ENCODE measurements around the gene KRT5. TPM values are rescaled to one million over a fixed set of nuclear protein-coding genes. Genes with fewer than 3 reads are reported as not detected.
A peak's percentile ranks its signal among the peaks of the same experiment; 100 is the strongest.
"Not testable (repeated sequence)": the region's sequence is repeated elsewhere in the genome, so short reads cannot be mapped to it uniquely, and the experiment has no call there.

KRT5 gene
- total RNA-seq, 1 donor from 2014 or later = 13.0 TPM

DNA sequence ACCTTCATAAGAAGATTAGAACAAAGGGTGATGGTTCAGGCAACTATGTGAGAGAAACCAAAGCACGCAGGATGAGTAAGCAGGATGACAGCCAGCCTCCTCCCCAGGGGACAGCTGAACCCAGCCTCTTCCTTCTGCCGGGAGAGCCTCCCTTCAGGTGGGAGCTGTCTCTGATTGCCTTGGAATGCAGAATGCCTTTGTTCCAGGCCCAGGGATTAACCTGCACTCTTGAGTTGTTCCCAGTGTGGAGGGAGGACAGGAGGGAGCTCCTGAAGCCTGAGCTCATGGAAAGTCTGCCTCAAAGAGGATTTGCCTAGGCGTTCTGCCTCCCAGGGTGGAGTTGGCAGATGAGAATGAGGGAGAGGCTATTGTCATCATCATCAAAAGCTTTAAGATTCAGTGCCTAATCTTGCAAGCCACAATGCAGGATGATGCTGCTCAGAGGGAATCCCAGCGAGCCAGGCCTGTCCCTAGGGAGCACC is 23.6 kb downstream of the KRT5 start:
- Mint-ChIP-seq H3K36me3 (no peaks in the 10 kb centered on the region), H3K4me1 (ENCODE audit: unreplicated experiment) (peaks cover 8% of the 10 kb centered on the region), H3K9me3 (peaks cover 4% of the 10 kb centered on the region), H3K27ac (peak overlapping the region; percentile 68), H3K4me3 (no peak overlapping the region), H3K27me3 (peaks cover 30% of the 10 kb centered on the region)
- TF ChIP-seq, protein P1, sequence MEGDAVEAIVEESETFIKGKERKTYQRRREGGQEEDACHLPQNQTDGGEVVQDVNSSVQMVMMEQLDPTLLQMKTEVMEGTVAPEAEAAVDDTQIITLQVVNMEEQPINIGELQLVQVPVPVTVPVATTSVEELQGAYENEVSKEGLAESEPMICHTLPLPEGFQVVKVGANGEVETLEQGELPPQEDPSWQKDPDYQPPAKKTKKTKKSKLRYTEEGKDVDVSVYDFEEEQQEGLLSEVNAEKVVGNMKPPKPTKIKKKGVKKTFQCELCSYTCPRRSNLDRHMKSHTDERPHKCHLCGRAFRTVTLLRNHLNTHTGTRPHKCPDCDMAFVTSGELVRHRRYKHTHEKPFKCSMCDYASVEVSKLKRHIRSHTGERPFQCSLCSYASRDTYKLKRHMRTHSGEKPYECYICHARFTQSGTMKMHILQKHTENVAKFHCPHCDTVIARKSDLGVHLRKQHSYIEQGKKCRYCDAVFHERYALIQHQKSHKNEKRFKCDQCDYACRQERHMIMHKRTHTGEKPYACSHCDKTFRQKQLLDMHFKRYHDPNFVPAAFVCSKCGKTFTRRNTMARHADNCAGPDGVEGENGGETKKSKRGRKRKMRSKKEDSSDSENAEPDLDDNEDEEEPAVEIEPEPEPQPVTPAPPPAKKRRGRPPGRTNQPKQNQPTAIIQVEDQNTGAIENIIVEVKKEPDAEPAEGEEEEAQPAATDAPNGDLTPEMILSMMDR (conservative IDR thresholded peaks at IDR 0.05) = no peak
- DNase-seq (ENCODE audit: extremely low spot score, unreplicated experiment) = no peak

DNA sequence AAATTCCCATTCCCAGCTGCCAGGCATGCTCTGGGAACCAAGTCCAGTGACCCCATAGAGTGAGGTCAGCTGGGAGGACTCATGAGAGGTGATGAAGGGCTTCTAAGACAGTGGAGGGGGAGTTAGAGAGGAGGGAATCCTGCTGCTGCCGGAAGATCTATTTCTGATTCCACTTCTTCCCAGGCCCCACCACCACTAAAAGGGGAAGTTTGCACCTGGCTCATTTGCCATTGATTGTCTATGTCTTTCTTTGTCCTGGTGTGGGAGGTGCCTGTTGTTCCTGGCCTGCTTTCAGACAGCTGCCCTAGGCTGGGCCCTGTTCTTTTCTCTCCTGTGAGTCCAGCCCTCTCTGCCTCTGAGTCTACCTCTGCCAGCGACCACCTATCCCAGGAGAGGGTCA is 24.1 kb downstream of the KRT5 start:
- H3K4me1 Mint-ChIP-seq (ENCODE audit: unreplicated experiment) = peaks cover 8% of the 10 kb centered on the region
- peaks cover 4% of the 10 kb centered on the region for H3K9me3 Mint-ChIP-seq
- peak overlapping the region; percentile 68 for H3K27ac Mint-ChIP-seq
- no peak overlapping the region for H3K4me3 Mint-ChIP-seq
- TF ChIP-seq, protein P1 (conservative IDR thresholded peaks at IDR 0.05) = no peak
- no peak for DNase-seq (ENCODE audit: extremely low spot score, unreplicated experiment)
- H3K36me3 Mint-ChIP-seq = no peaks in the 10 kb centered on the region
- H3K27me3 Mint-ChIP-seq = peaks cover 36% of the 10 kb centered on the region

DNA sequence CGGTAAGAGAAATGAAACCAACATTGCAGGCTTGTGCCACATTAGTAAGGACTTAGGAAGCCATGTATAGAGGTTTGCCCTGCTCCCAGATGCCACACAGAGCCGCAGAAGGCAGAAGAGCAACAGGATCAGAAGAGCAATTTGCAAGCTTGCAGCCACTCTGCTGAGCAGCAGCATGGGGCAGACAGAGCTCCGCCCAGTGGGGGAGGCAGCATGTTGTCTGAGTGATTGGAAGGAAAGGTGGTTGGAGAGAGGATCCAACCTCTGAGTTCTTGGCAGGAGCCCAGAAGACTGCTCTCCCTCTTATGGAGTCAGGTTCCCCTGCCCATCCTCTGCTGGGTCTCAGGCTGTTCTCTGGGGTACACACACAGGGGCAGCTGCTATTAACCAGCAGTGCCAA is 24.8 kb downstream of the KRT5 start:
- TF ChIP-seq, protein P1 (conservative IDR thresholded peaks at IDR 0.05) = no peak
- peaks cover 39% of the 10 kb centered on the region for H3K27me3 Mint-ChIP-seq
- DNase-seq (ENCODE audit: extremely low spot score, unreplicated experiment) = no peak
- H3K4me1 Mint-ChIP-seq (ENCODE audit: unreplicated experiment) = peaks cover 8% of the 10 kb centered on the region
- H3K4me3 Mint-ChIP-seq = no peak overlapping the region
- no peaks in the 10 kb centered on the region for H3K36me3 Mint-ChIP-seq
- no peak overlapping the region for H3K27ac Mint-ChIP-seq
- no peaks in the 10 kb centered on the region for H3K9me3 Mint-ChIP-seq

DNA sequence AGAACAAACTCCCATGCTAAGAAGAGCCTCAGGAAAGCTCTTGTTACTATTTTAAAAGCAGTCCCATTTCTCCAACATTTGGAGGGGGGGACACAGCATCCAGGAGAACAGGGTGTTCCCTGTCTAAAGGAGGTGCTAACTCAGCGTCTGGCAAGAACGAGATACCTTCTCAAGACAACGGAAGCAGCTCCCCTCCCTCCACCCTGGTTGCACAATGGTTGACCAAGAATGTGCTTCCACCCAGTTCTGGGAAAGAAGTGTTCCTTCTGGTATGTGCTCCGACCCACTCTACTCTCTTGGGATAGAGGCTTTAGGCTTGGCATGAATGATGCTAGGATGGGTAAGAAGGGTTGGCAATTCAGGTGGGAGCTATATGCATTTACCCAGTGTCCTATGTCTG is 25.7 kb downstream of the KRT5 start:
- Mint-ChIP-seq H3K4me3 (no peak overlapping the region), H3K9me3 (no peaks in the 10 kb centered on the region), H3K36me3 (no peaks in the 10 kb centered on the region), H3K27me3 (peaks cover 46% of the 10 kb centered on the region), H3K4me1 (ENCODE audit: unreplicated experiment) (peaks cover 8% of the 10 kb centered on the region), H3K27ac (no peak overlapping the region)
- TF ChIP-seq, protein P1 (conservative IDR thresholded peaks at IDR 0.05) = no peak
- DNase-seq (ENCODE audit: extremely low spot score, unreplicated experiment) = no peak

DNA sequence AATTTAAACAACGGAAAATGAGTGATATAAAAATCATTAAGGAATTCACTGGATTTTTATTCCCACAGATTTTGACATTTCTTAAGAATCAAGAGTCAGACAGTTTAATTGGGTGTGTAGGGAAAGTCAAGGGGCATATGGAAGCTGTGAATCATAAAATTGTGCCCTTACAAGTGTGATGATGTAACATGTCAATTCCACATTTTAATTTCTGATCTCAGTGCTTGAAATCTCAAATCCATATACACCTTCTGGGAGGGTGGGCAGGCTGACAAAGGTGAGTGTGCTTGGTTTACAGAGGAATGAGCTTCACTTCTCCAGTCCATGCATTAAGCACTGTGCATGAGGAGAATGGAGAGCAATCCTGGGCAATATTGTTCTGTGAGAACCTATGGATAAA is 26.1 kb downstream of the KRT5 start:
- Mint-ChIP-seq H3K27me3 (peaks cover 46% of the 10 kb centered on the region), H3K36me3 (no peaks in the 10 kb centered on the region), H3K4me1 (ENCODE audit: unreplicated experiment) (peaks cover 8% of the 10 kb centered on the region), H3K27ac (no peak overlapping the region), H3K4me3 (no peak overlapping the region), H3K9me3 (no peaks in the 10 kb centered on the region)
- TF ChIP-seq, protein P1 (conservative IDR thresholded peaks at IDR 0.05) = no peak
- DNase-seq (ENCODE audit: extremely low spot score, unreplicated experiment) = no peak

DNA sequence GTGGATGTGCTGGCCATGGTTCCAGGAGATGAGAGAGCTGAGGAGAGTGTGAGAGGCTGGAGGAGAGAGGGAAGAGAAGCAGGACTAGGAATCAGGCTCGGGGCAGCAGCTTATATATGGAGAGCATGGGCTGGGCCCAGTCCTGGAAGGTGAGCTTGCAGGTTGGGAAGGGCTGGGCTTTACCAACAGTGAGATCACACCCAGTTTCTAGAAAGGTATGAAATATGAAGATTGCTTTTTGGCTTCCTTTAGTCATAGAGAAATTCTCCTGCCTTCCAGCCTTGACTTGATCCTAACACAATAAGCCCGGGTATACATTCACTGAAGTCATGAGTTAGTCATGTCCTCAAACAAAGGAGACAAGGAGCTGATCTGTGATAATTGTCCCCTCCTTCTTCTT is 27.0 kb downstream of the KRT5 start, which contains the start of gene KRT6A:
KRT6A (minus strand) TSS at position 86 of the 400 bp plus-strand sequence; CDS start at position 17, 69 bp downstream.
- H3K4me3 Mint-ChIP-seq = no peak within 1 kb of the TSS
- DNase-seq (ENCODE audit: extremely low spot score, unreplicated experiment) = no peak
- TF ChIP-seq, protein P1 (conservative IDR thresholded peaks at IDR 0.05) = no peak
- H3K4me1 Mint-ChIP-seq (ENCODE audit: unreplicated experiment) = peaks cover 8% of the 10 kb centered on the region
- H3K27me3 Mint-ChIP-seq = peaks cover 50% of the 10 kb centered on the region
- no peaks in the 10 kb centered on the region for H3K9me3 Mint-ChIP-seq
- H3K36me3 Mint-ChIP-seq = no peaks in the 10 kb centered on the region
- H3K27ac Mint-ChIP-seq = peak within 1 kb of the TSS; percentile 48

DNA sequence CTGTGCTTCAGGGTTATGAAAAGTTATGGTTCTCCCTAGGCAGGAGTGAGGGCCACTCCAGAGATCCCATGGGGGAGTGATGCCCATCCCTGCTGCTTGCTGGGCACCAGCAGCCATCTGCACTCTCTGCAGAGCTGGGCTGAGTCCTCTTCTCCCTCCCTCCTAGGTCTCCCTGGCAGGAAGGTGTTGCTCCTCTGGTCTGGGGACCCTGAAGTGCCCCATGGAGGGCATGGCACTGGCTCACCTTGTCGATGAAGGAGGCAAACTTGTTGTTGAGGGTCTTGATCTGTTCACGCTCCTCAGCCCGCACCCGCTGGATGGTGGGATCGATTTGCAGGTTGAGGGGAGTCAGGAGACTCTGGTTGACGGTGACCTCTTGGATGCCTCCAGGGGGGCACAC is 27.8 kb downstream of the KRT5 start:
- not testable (repeated sequence) for DNase-seq (ENCODE audit: extremely low spot score, unreplicated experiment); H3K4me1 Mint-ChIP-seq (ENCODE audit: unreplicated experiment); H3K4me3 Mint-ChIP-seq; H3K36me3 Mint-ChIP-seq; H3K9me3 Mint-ChIP-seq; H3K27ac Mint-ChIP-seq
- peaks cover 48% of the 10 kb centered on the region for H3K27me3 Mint-ChIP-seq

DNA sequence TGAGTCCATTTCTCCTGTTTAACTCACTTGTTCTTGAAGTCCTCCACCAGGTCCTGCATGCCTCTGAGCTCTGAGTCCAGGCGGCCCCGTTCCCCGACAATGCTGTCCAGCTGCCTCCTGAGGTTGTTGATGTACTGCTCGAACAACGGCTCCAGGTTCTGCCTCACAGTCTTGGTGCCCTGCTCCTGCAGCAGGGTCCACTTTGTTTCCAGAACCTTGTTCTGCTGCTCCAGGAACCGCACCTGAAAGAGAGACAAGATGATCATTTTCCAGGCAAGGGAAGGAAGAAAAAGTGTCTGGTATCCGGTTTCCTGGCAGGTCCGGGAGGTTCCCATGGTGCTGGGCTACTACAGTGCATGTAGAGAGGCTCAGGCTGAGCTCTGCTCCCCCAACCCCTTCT is 28.7 kb downstream of the KRT5 start:
- H3K36me3 Mint-ChIP-seq, H3K9me3 Mint-ChIP-seq: not testable (repeated sequence)
- H3K27me3 Mint-ChIP-seq = peaks cover 55% of the 10 kb centered on the region

More for the DNA sequence above, 28.7 kb downstream of the KRT5 start:
- not testable (repeated sequence) for H3K4me1 Mint-ChIP-seq (ENCODE audit: unreplicated experiment); DNase-seq (ENCODE audit: extremely low spot score, unreplicated experiment); H3K4me3 Mint-ChIP-seq; H3K27ac Mint-ChIP-seq

Data from type B pancreatic cell (in vitro differentiated cells).